Measurements from ENCODE around the gene POLR2A. TPM values are rescaled to one million over a fixed set of nuclear protein-coding genes. Genes with fewer than 3 reads are reported as not detected.
"Not testable (repeated sequence)": the region's sequence is repeated elsewhere in the genome, so short reads cannot be mapped to it uniquely, and the experiment has no call there.

The POLR2A gene
- polyA plus RNA-seq, 3 donors, result 12.1 to 27.9 (median 25.4) TPM

DNA sequence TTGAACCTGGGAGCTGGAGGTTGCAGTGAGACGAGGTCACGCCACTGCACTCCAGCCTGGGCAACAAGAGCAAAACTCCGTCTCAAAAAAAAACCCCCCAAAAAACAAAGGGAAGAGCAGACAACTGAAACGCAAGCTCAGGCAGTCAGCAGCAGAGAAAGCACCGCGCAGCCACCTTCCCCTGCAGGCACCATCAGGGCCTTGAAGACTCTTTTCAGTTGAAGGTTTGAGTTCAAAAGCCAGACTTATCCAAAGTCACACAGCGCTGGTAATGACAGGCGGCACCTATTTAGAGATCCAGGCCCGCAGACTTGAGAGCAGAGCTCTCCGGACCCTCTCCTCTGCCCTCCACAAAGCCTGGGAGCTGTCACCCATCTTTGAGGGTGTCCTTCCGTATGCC, 15.9 kb upstream of the POLR2A start:
- intact Hi-C loops (cut with micrococcal nuclease), result no loop called here
- TF ChIP-seq, protein P1, sequence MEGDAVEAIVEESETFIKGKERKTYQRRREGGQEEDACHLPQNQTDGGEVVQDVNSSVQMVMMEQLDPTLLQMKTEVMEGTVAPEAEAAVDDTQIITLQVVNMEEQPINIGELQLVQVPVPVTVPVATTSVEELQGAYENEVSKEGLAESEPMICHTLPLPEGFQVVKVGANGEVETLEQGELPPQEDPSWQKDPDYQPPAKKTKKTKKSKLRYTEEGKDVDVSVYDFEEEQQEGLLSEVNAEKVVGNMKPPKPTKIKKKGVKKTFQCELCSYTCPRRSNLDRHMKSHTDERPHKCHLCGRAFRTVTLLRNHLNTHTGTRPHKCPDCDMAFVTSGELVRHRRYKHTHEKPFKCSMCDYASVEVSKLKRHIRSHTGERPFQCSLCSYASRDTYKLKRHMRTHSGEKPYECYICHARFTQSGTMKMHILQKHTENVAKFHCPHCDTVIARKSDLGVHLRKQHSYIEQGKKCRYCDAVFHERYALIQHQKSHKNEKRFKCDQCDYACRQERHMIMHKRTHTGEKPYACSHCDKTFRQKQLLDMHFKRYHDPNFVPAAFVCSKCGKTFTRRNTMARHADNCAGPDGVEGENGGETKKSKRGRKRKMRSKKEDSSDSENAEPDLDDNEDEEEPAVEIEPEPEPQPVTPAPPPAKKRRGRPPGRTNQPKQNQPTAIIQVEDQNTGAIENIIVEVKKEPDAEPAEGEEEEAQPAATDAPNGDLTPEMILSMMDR (IDR thresholded peaks at IDR 0.05), result no peak
- Histone ChIP-seq H3K9ac (ENCODE audit: insufficient read depth, low read length, poor library complexity, severe bottlenecking) (no peak overlapping the region), H3K4me2 (replicated peaks; ENCODE audit: extremely low read depth, low read length, poor library complexity, severe bottlenecking) (no peak overlapping the region), H3K79me2 (ENCODE audit: insufficient read depth, low read length) (peaks cover 28% of the 10 kb centered on the region), H3K4me1 (ENCODE audit: control insufficient read depth in 1 of 2, insufficient read depth in 2 of 2, low read length in 2 of 2) (peaks cover 21 to 28% of the 10 kb centered on the region in 2 donors), H2AFZ (ENCODE audit: insufficient read depth, low read depth, low read length, poor library complexity, severe bottlenecking) (no peak overlapping the region), H3K27me3 (ENCODE audit: control insufficient read depth in 2 of 2, insufficient read depth in 2 of 2, low read length in 2 of 2) (no peaks in the 10 kb centered on the region), H3K4me3 (replicated peaks in 1 of 3; ENCODE audit: low read depth in 2 of 3, low read length in 3 of 3) (no peak overlapping the region), H3K27ac (ENCODE audit: low read depth in 1 of 2, low read length in 2 of 2) (no peak overlapping the region), H3K9me3 (replicated peaks in 1 of 2; ENCODE audit: control insufficient read depth in 1 of 2, insufficient read depth in 1 of 2, low read length in 2 of 2) (no peaks in the 10 kb centered on the region), H4K20me1 (ENCODE audit: insufficient read depth, low read length) (no peaks in the 10 kb centered on the region), H3K36me3 (replicated peaks in 1 of 2; ENCODE audit: control insufficient read depth in 1 of 2, insufficient read depth in 2 of 2, low read length in 2 of 2) (peaks cover 14 to 20% of the 10 kb centered on the region in 2 donors)
- WGBS (ENCODE audit: insufficient coverage), result 98% methylated on average over 9 of the region's 11 CpGs
- peak overlapping the region in 2 of 7 donors; percentile 32 to 88 for H3K27ac Mint-ChIP-seq
- peaks cover 18 to 32% of the 10 kb centered on the region in 2 donors for H3K36me3 Mint-ChIP-seq
- DNase-seq, result no peak
- H3K4me3 Mint-ChIP-seq, result no peak overlapping the region
- H3K4me1 Mint-ChIP-seq, result peaks cover 26% of the 10 kb centered on the region
- no peaks in the 10 kb centered on the region for H3K9me3 Mint-ChIP-seq
- no peaks in the 10 kb centered on the region for H3K27me3 Mint-ChIP-seq (ENCODE audit: low read depth in 3 of 3)

DNA sequence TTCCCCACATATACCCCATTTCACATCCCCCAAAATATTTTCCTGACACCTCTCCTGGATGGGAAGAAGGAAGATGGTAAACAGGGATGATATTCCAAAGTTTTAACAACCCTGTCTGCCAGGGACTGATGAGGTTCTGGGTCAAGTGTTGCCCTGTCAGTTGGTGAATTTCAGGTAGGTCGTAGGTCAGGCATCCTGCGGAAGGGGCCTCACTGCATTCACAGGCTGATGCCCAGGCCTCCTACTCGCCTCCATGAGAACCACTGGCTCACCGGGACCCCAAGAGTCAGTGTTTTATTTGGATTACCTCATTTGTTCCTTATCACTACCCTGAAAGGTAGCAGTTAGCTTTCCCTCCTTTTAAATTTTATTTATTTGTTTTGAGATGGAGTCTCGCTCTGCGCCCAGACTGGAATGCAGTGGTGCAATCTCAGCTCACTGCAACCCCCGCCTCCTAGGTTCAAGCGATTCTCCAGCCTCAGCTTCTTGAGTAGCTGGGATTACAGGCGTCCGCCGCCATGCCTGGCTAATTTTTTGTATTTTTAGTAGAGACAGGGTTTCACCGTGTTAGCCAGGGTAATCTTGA, 15.3 kb upstream of the POLR2A start:
- H4K20me1 ChIP-seq (ENCODE audit: insufficient read depth, low read length), result no peaks in the 10 kb centered on the region
- Mint-ChIP-seq H3K27ac (no peak overlapping the region), H3K4me1 (peaks cover 26% of the 10 kb centered on the region), H3K9me3 (no peaks in the 10 kb centered on the region), H3K36me3 (peaks cover 12 to 26% of the 10 kb centered on the region in 2 donors), H3K27me3 (ENCODE audit: low read depth in 3 of 3) (no peaks in the 10 kb centered on the region), H3K4me3 (no peak overlapping the region)
- DNase-seq, result no peak
- no peak overlapping the region for H3K4me3 ChIP-seq (replicated peaks in 1 of 3; ENCODE audit: low read depth in 2 of 3, low read length in 3 of 3)
- H3K27me3 ChIP-seq (ENCODE audit: control insufficient read depth in 2 of 2, insufficient read depth in 2 of 2, low read length in 2 of 2), result no peaks in the 10 kb centered on the region
- H3K4me2 ChIP-seq (replicated peaks; ENCODE audit: extremely low read depth, low read length, poor library complexity, severe bottlenecking), result no peak overlapping the region
- TF ChIP-seq, protein P1 (IDR thresholded peaks at IDR 0.05), result no peak
- H3K79me2 ChIP-seq (ENCODE audit: insufficient read depth, low read length), result peaks cover 34% of the 10 kb centered on the region
- H3K4me1 ChIP-seq (ENCODE audit: control insufficient read depth in 1 of 2, insufficient read depth in 2 of 2, low read length in 2 of 2), result peaks cover 21 to 28% of the 10 kb centered on the region in 2 donors
- 97% methylated on average over 6 of the region's 12 CpGs for WGBS (ENCODE audit: insufficient coverage)
- H3K9me3 ChIP-seq (replicated peaks in 1 of 2; ENCODE audit: control insufficient read depth in 1 of 2, insufficient read depth in 1 of 2, low read length in 2 of 2), result no peaks in the 10 kb centered on the region
- H2AFZ ChIP-seq (ENCODE audit: insufficient read depth, low read depth, low read length, poor library complexity, severe bottlenecking), result no peak overlapping the region
- intact Hi-C loops (cut with micrococcal nuclease), result no loop called here
- no peak overlapping the region for H3K9ac ChIP-seq (ENCODE audit: insufficient read depth, low read length, poor library complexity, severe bottlenecking)
- peaks cover 8 to 14% of the 10 kb centered on the region in 2 donors for H3K36me3 ChIP-seq (replicated peaks in 1 of 2; ENCODE audit: control insufficient read depth in 1 of 2, insufficient read depth in 2 of 2, low read length in 2 of 2)
- no peak overlapping the region for H3K27ac ChIP-seq (ENCODE audit: low read depth in 1 of 2, low read length in 2 of 2)

DNA sequence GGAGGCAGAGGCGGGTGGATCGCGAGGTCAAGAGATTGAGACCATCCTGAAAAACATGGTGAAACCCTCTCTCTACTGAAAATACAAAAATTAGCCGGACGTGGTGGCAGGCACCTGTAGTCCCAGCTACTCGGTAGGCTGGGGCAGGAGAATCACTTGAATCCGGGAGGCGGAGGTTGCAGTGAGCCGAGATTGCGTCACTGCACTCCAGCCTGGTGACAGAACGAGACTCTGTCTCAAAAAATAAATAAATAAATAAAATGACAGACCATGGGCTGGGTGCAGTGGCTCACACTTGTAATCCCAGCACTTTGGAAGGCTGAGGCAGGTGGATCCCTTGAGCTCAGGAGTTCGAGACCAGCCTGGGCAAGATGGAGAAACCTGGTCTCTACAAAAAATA, 14.3 kb upstream of the POLR2A start:
- H3K4me2 ChIP-seq (replicated peaks; ENCODE audit: extremely low read depth, low read length, poor library complexity, severe bottlenecking); H3K9me3 Mint-ChIP-seq; intact Hi-C loops (cut with micrococcal nuclease); H2AFZ ChIP-seq (ENCODE audit: insufficient read depth, low read depth, low read length, poor library complexity, severe bottlenecking); H3K27ac ChIP-seq (ENCODE audit: low read depth in 1 of 2, low read length in 2 of 2); H3K4me3 Mint-ChIP-seq; H3K9me3 ChIP-seq (replicated peaks in 1 of 2; ENCODE audit: control insufficient read depth in 1 of 2, insufficient read depth in 1 of 2, low read length in 2 of 2); H3K27ac Mint-ChIP-seq; H3K36me3 ChIP-seq (replicated peaks in 1 of 2; ENCODE audit: control insufficient read depth in 1 of 2, insufficient read depth in 2 of 2, low read length in 2 of 2); H4K20me1 ChIP-seq (ENCODE audit: insufficient read depth, low read length); DNase-seq; H3K27me3 ChIP-seq (ENCODE audit: control insufficient read depth in 2 of 2, insufficient read depth in 2 of 2, low read length in 2 of 2); H3K9ac ChIP-seq (ENCODE audit: insufficient read depth, low read length, poor library complexity, severe bottlenecking); H3K27me3 Mint-ChIP-seq (ENCODE audit: low read depth in 3 of 3); H3K4me3 ChIP-seq (replicated peaks in 1 of 3; ENCODE audit: low read depth in 2 of 3, low read length in 3 of 3): not testable (repeated sequence)
- Histone ChIP-seq H3K79me2 (ENCODE audit: insufficient read depth, low read length) (peaks cover 44% of the 10 kb centered on the region), H3K4me1 (ENCODE audit: control insufficient read depth in 1 of 2, insufficient read depth in 2 of 2, low read length in 2 of 2) (peaks cover 25 to 35% of the 10 kb centered on the region in 2 donors)
- Mint-ChIP-seq H3K4me1 (peaks cover 32% of the 10 kb centered on the region), H3K36me3 (peaks cover 10 to 22% of the 10 kb centered on the region in 2 donors)
- 70% methylated on average over 2 of the region's 12 CpGs for WGBS (ENCODE audit: insufficient coverage)

All from CD14-positive monocyte (primary cell).